ENCODE measurements around the gene EBF3.

Gene EBF3

GRCh38 chr10:129893104-129894089 lies 70.7 kb downstream of the EBF3 start:
- Histone ChIP-seq H3K4me3 (ENCODE audit: severe bottlenecking) (no peak overlapping the region), H3K4me1 (ENCODE audit: insufficient read depth, poor library complexity, severe bottlenecking) (no peaks in the 10 kb centered on the region), H3K36me3 (ENCODE audit: low read depth) (no peaks in the 10 kb centered on the region), H3K27ac (ENCODE audit: poor library complexity, severe bottlenecking) (no peak overlapping the region), H3K27me3 (ENCODE audit: insufficient read depth, poor library complexity, severe bottlenecking) (no peaks in the 10 kb centered on the region), H3K9me3 (ENCODE audit: severe bottlenecking) (no peaks in the 10 kb centered on the region)
- DNase-seq (ENCODE audit: low spot score): no peak
- no peak for TF ChIP-seq CTCF (IDR thresholded peaks at IDR 0.05; ENCODE audit: poor library complexity, severe bottlenecking)
- ATAC-seq (ENCODE audit: low read depth): no peak

GRCh38 chr10:129892548-129893052 lies 71.5 kb downstream of the EBF3 start:
- ATAC-seq (ENCODE audit: low read depth): no peak
- no peaks in the 10 kb centered on the region for H3K27me3 ChIP-seq (ENCODE audit: insufficient read depth, poor library complexity, severe bottlenecking)
- H3K4me1 ChIP-seq (ENCODE audit: insufficient read depth, poor library complexity, severe bottlenecking): no peaks in the 10 kb centered on the region
- H3K27ac ChIP-seq (ENCODE audit: poor library complexity, severe bottlenecking): no peak overlapping the region
- no peak for TF ChIP-seq CTCF (IDR thresholded peaks at IDR 0.05; ENCODE audit: poor library complexity, severe bottlenecking)
- no peaks in the 10 kb centered on the region for H3K9me3 ChIP-seq (ENCODE audit: severe bottlenecking)
- H3K4me3 ChIP-seq (ENCODE audit: severe bottlenecking): no peak overlapping the region
- DNase-seq (ENCODE audit: low spot score): no peak
- H3K36me3 ChIP-seq (ENCODE audit: low read depth): no peaks in the 10 kb centered on the region

DNA sequence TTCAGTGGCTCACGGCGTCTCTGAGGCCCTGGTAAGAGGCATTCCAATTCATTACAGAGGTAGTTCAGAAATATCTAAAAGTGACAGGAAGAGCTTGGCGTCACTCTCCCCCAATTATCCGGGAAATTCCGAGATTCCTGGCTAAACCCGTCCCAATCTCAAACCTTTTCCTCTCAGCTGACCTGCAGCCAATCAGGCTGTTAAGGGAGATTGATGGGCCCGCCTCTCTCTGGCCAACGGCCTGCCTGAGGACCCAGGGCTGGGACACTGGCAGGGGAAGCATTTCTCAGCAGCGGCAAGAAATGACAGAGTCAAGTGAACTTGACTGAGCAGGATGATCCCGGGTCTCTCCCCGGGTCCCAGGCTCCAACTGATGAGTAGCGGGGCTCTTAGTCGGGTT lies 72.3 kb downstream of the EBF3 start:
- Histone ChIP-seq H3K27me3 (ENCODE audit: insufficient read depth, poor library complexity, severe bottlenecking) (no peaks in the 10 kb centered on the region), H3K4me1 (ENCODE audit: insufficient read depth, poor library complexity, severe bottlenecking) (no peaks in the 10 kb centered on the region), H3K9me3 (ENCODE audit: severe bottlenecking) (no peaks in the 10 kb centered on the region), H3K27ac (ENCODE audit: poor library complexity, severe bottlenecking) (no peak overlapping the region), H3K4me3 (ENCODE audit: severe bottlenecking) (no peak overlapping the region), H3K36me3 (ENCODE audit: low read depth) (no peaks in the 10 kb centered on the region)
- TF ChIP-seq CTCF (IDR thresholded peaks at IDR 0.05; ENCODE audit: poor library complexity, severe bottlenecking): no peak
- DNase-seq (ENCODE audit: low spot score): no peak
- no peak for ATAC-seq (ENCODE audit: low read depth)

GRCh38 chr10:129890170-129890569 lies 73.9 kb downstream of the EBF3 start:
- no peak for TF ChIP-seq CTCF (IDR thresholded peaks at IDR 0.05; ENCODE audit: poor library complexity, severe bottlenecking)
- ATAC-seq (ENCODE audit: low read depth) (no peak), DNase-seq (ENCODE audit: low spot score) (no peak)
- Histone ChIP-seq H3K9me3 (ENCODE audit: severe bottlenecking) (no peaks in the 10 kb centered on the region), H3K27me3 (ENCODE audit: insufficient read depth, poor library complexity, severe bottlenecking) (no peaks in the 10 kb centered on the region), H3K4me1 (ENCODE audit: insufficient read depth, poor library complexity, severe bottlenecking) (no peaks in the 10 kb centered on the region), H3K27ac (ENCODE audit: poor library complexity, severe bottlenecking) (no peak overlapping the region), H3K4me3 (ENCODE audit: severe bottlenecking) (no peak overlapping the region), H3K36me3 (ENCODE audit: low read depth) (no peaks in the 10 kb centered on the region)

Measured in RWPE2 (cell line).